Measurements from ENCODE around the gene PDGFRB. TPM values are rescaled to one million over a fixed set of nuclear protein-coding genes. Genes with fewer than 3 reads are reported as not detected.
A peak's percentile ranks its signal among the peaks of the same experiment; 100 is the strongest.

PDGFRB gene
- total RNA-seq, 3 donors from 2014 or later: 53.7 to 243 (median 146) TPM

GRCh38 chr5:150190503-150190979 lies 34.9 kb upstream of the PDGFRB start:
- Histone ChIP-seq H3K4me3 (no peak overlapping the region), H3K36me3 (no peaks in the 10 kb centered on the region), H3K27ac (no peak overlapping the region), H3K27me3 (peaks cover 9 to 27% of the 10 kb centered on the region in 2 donors), H3K9me3 (no peaks in the 10 kb centered on the region), H3K4me1 (no peaks in the 10 kb centered on the region)
- intact Hi-C loops (cut with DNase I; ENCODE audit: low total_unique reads): no loop called here
- TF ChIP-seq POLR2AphosphoS5 (IDR thresholded peaks at IDR 0.05): no peak
- TF ChIP-seq CTCF (IDR thresholded peaks at IDR 0.05): no peak
- TF ChIP-seq POLR2A (IDR thresholded peaks at IDR 0.05): no peak
- DNase-seq (ENCODE audit: low spot score in 2 of 2): no peak

GRCh38 chr5:150189728-150190502 lies 34.3 kb upstream of the PDGFRB start, which contains the start of gene SLC6A7:
Gene SLC6A7 (plus strand): TSS chr5:150190062. CDS start chr5:150190328, 266 bp downstream.
- Histone ChIP-seq H3K4me3 (peak within 1 kb of the TSS in 1 of 3 donors; percentile 52), H3K27me3 (peaks cover 9 to 27% of the 10 kb centered on the region in 2 donors), H3K36me3 (no peaks in the 10 kb centered on the region), H3K27ac (no peak within 1 kb of the TSS), H3K4me1 (no peaks in the 10 kb centered on the region), H3K9me3 (no peaks in the 10 kb centered on the region)
- TF ChIP-seq POLR2AphosphoS5 (IDR thresholded peaks at IDR 0.05): no peak
- TF ChIP-seq POLR2A (IDR thresholded peaks at IDR 0.05): no peak
- TF ChIP-seq CTCF (IDR thresholded peaks at IDR 0.05): no peak
- intact Hi-C loops (cut with DNase I; ENCODE audit: low total_unique reads): no loop called here
- DNase-seq (ENCODE audit: low spot score in 2 of 2): no peak

GRCh38 chr5:150189326-150189725 lies 33.7 kb upstream of the PDGFRB start:
- Histone ChIP-seq H3K4me1 (no peaks in the 10 kb centered on the region), H3K27me3 (peaks cover 9 to 27% of the 10 kb centered on the region in 2 donors), H3K9me3 (no peaks in the 10 kb centered on the region), H3K27ac (no peak overlapping the region), H3K36me3 (no peaks in the 10 kb centered on the region), H3K4me3 (no peak overlapping the region)
- DNase-seq (ENCODE audit: low spot score in 2 of 2): no peak
- intact Hi-C loops (cut with DNase I; ENCODE audit: low total_unique reads): no loop called here
- no peak for TF ChIP-seq POLR2A (IDR thresholded peaks at IDR 0.05)
- TF ChIP-seq CTCF (IDR thresholded peaks at IDR 0.05): no peak
- no peak for TF ChIP-seq POLR2AphosphoS5 (IDR thresholded peaks at IDR 0.05)

- H3K4me3 ChIP-seq: no peak overlapping the region
- H3K9me3 ChIP-seq: no peaks in the 10 kb centered on the region
- intact Hi-C loops (cut with DNase I; ENCODE audit: low total_unique reads): no loop called here
- H3K27me3 ChIP-seq: peaks cover 9 to 27% of the 10 kb centered on the region in 2 donors
- TF ChIP-seq POLR2A (IDR thresholded peaks at IDR 0.05): no peak
- TF ChIP-seq POLR2AphosphoS5 (IDR thresholded peaks at IDR 0.05): no peak
- no peak for TF ChIP-seq CTCF (IDR thresholded peaks at IDR 0.05)
- H3K4me1 ChIP-seq: no peaks in the 10 kb centered on the region
- no peak overlapping the region for H3K27ac ChIP-seq
- H3K36me3 ChIP-seq: no peaks in the 10 kb centered on the region
- no peak for DNase-seq (ENCODE audit: low spot score in 2 of 2)
Observed at GRCh38 chr5:150188146-150188842, 32.6 kb upstream of the PDGFRB start.

GRCh38 chr5:150186897-150187296 lies 31.3 kb upstream of the PDGFRB start:
- H3K4me1 ChIP-seq: no peaks in the 10 kb centered on the region
- TF ChIP-seq CTCF (IDR thresholded peaks at IDR 0.05) (no peak), POLR2A (IDR thresholded peaks at IDR 0.05) (no peak), POLR2AphosphoS5 (IDR thresholded peaks at IDR 0.05) (no peak)
- H3K4me3 ChIP-seq: no peak overlapping the region
- H3K27me3 ChIP-seq: peaks cover 9 to 27% of the 10 kb centered on the region in 2 donors
- DNase-seq (ENCODE audit: low spot score in 2 of 2): no peak
- no peak overlapping the region for H3K27ac ChIP-seq
- no peaks in the 10 kb centered on the region for H3K9me3 ChIP-seq
- intact Hi-C loops (cut with DNase I; ENCODE audit: low total_unique reads): no loop called here
- H3K36me3 ChIP-seq: no peaks in the 10 kb centered on the region

Data from breast epithelium (tissue), 4 donors.